ENCODE results near the gene IGFBP7. TPM values are rescaled to one million over a fixed set of nuclear protein-coding genes. Genes with fewer than 3 reads are reported as not detected.

Gene IGFBP7
- total RNA-seq, 1 donor from 2014 or later, result 6,655 TPM

GRCh38 chr4:57078685-57079521 lies 31.3 kb downstream of the IGFBP7 start:
- intact Hi-C loops (cut with DNase I), result no loop called here
- Histone ChIP-seq H3K4me3 (peak overlapping the region in 1 of 2 donors; percentile 30), H3K4me1 (peaks cover 29 to 75% of the 10 kb centered on the region in 2 donors), H3K27ac (peak overlapping the region; percentile 95 to 96), H3K36me3 (peaks cover 3 to 13% of the 10 kb centered on the region in 2 donors), H3K9me3 (no peaks in the 10 kb centered on the region), H3K27me3 (no peaks in the 10 kb centered on the region)
- DNase-seq (ENCODE audit: low spot score in 2 of 2), result no peak
- TF ChIP-seq, protein P1, sequence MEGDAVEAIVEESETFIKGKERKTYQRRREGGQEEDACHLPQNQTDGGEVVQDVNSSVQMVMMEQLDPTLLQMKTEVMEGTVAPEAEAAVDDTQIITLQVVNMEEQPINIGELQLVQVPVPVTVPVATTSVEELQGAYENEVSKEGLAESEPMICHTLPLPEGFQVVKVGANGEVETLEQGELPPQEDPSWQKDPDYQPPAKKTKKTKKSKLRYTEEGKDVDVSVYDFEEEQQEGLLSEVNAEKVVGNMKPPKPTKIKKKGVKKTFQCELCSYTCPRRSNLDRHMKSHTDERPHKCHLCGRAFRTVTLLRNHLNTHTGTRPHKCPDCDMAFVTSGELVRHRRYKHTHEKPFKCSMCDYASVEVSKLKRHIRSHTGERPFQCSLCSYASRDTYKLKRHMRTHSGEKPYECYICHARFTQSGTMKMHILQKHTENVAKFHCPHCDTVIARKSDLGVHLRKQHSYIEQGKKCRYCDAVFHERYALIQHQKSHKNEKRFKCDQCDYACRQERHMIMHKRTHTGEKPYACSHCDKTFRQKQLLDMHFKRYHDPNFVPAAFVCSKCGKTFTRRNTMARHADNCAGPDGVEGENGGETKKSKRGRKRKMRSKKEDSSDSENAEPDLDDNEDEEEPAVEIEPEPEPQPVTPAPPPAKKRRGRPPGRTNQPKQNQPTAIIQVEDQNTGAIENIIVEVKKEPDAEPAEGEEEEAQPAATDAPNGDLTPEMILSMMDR (IDR thresholded peaks at IDR 0.05), result no peak

DNA sequence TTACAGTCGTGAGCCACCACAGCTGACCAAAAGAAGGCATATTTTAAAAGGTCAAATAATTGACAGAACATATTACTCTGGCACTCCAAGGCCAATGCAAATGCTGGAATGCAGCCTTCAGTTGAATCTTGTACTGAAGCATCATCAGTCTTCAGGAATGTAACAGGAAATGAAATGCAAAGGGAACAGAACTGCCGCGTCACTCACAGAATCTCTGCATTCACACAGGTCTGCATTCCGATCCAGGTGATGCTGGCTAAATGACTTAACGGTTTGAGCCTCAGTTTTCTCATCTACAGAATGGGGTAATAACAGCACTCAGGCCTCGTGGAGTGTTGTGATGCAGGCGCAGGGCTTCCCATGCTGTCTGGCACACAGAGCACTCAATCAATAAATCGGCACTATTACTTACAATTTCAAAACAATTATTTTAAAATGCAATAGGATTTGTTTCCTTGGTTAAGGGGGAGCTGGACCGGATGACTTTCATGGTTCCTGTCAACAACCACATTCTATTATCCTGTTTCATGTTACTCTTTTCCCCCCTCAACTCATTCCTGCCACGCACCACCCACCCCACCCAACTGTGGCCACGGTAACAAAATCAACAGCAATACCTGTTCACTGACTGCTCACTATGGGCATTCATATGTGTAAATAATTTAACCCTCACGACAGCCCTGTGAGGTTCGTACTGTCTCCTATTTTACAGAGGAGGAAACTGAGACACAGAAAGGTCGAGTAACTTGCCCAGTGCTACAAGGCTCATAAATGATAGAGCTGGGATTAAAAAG lies 32.4 kb downstream of the IGFBP7 start:
- H3K27me3 ChIP-seq, result no peaks in the 10 kb centered on the region
- H3K36me3 ChIP-seq, result peaks cover 3 to 13% of the 10 kb centered on the region in 2 donors
- no peak for DNase-seq (ENCODE audit: low spot score in 2 of 2)
- H3K9me3 ChIP-seq, result no peaks in the 10 kb centered on the region
- intact Hi-C loops (cut with DNase I), result no loop called here
- peak overlapping the region; percentile 95 to 96 for H3K27ac ChIP-seq
- peaks cover 29 to 74% of the 10 kb centered on the region in 2 donors for H3K4me1 ChIP-seq
- peak overlapping the region in 1 of 2 donors; percentile 30 for H3K4me3 ChIP-seq
- TF ChIP-seq, protein P1 (IDR thresholded peaks at IDR 0.05), result no peak

GRCh38 chr4:57076646-57077045 lies 33.5 kb downstream of the IGFBP7 start:
- no peaks in the 10 kb centered on the region for H3K27me3 ChIP-seq
- intact Hi-C loops (cut with DNase I), result no loop called here
- TF ChIP-seq, protein P1 (IDR thresholded peaks at IDR 0.05), result no peak
- peaks cover 3 to 13% of the 10 kb centered on the region in 2 donors for H3K36me3 ChIP-seq
- DNase-seq (ENCODE audit: low spot score in 2 of 2), result no peak
- no peaks in the 10 kb centered on the region for H3K9me3 ChIP-seq
- H3K4me1 ChIP-seq, result peaks cover 27 to 67% of the 10 kb centered on the region in 2 donors
- H3K4me3 ChIP-seq, result no peak overlapping the region
- peak overlapping the region; percentile 59 to 80 for H3K27ac ChIP-seq

- TF ChIP-seq, protein P1 (IDR thresholded peaks at IDR 0.05), result no peak
- H3K4me3 ChIP-seq, result no peak overlapping the region
- peak overlapping the region; percentile 59 to 80 for H3K27ac ChIP-seq
- no peaks in the 10 kb centered on the region for H3K9me3 ChIP-seq
- peaks cover 3 to 13% of the 10 kb centered on the region in 2 donors for H3K36me3 ChIP-seq
- no peaks in the 10 kb centered on the region for H3K27me3 ChIP-seq
- H3K4me1 ChIP-seq, result peaks cover 26 to 73% of the 10 kb centered on the region in 2 donors
- intact Hi-C loops (cut with DNase I), result no loop called here
- DNase-seq (ENCODE audit: low spot score in 2 of 2), result no peak
Observed at GRCh38 chr4:57075367-57075766, 34.8 kb downstream of the IGFBP7 start.

DNA sequence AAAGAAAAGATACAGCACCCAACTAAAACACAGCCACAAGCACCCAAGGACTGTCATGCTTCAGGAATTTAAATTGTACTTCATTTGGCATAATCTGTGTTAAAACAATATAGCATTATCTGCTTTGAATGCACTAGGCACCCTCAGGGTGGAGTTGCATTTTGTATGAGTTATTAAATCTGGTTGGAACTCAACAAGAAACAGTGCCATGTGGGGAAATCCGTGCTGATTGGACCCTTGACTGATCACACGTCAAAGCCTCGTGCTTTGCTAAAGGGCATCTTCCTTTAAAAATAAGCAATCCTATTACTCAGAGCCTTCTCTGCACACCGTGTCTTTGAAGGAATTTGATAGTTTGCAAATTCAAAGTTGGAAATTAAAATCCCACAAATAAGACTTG lies 35.4 kb downstream of the IGFBP7 start:
- no peaks in the 10 kb centered on the region for H3K9me3 ChIP-seq
- H3K36me3 ChIP-seq, result peaks cover 3 to 13% of the 10 kb centered on the region in 2 donors
- TF ChIP-seq, protein P1 (IDR thresholded peaks at IDR 0.05), result no peak
- no peaks in the 10 kb centered on the region for H3K27me3 ChIP-seq
- no peak overlapping the region for H3K4me3 ChIP-seq
- intact Hi-C loops (cut with DNase I), result no loop called here
- no peak for DNase-seq (ENCODE audit: low spot score in 2 of 2)
- peak overlapping the region; percentile 59 to 80 for H3K27ac ChIP-seq
- H3K4me1 ChIP-seq, result peaks cover 21 to 67% of the 10 kb centered on the region in 2 donors
